Transverse colon (tissue), 4 donors: ENCODE data around the gene ITIH5. TPM values are rescaled to one million over a fixed set of nuclear protein-coding genes. Genes with fewer than 3 reads are reported as not detected.

Experiments used
- DNase-seq: peaks from one replicate; pipeline ENCODE4 v3.0.0-alpha.2; 2019
- H3K27ac ChIP-seq, 4 donors: fragments of 200-600 bp; sonication (generic); 2 replicates each; pipeline ENCODE4 v1.5.1; 2016 to 2018; ENCODE audit warnings: inconsistent platforms in 4 of 4
- H3K27me3 ChIP-seq: fragments of 200-600 bp; sonication (generic); 2 replicates; pipeline ENCODE4 v1.5.1; 2017; ENCODE audit warnings: inconsistent platforms
- H3K36me3 ChIP-seq, 4 donors: fragments of 200-600 bp; sonication (generic); 2 replicates each; pipeline ENCODE4 v1.5.1; 2017 to 2019; ENCODE audit warnings: inconsistent platforms in 4 of 4
- H3K4me1 ChIP-seq, 4 donors: fragments of 200-600 bp; sonication (generic); 2 replicates each; pipeline ENCODE4 v1.5.1; 2017 to 2020; ENCODE audit warnings: inconsistent platforms in 4 of 4
- H3K4me3 ChIP-seq, 4 donors: fragments of 200-600 bp; sonication (generic); 1 replicate in 1 of 4; 2 replicates in 3 of 4; pipeline versions ENCODE4 v1.5.1 to v1.6.1; 2017 to 2019; ENCODE audit warnings: inconsistent platforms in 4 of 4
- H3K9me3 ChIP-seq, 2 donors: fragments of 200-600 bp; sonication (generic); 2 replicates each; pipeline ENCODE4 v1.5.1; 2017 to 2019; ENCODE audit warnings: inconsistent platforms in 2 of 2
- CTCF ChIP-seq, 5 experiments: fragments of 200-600 bp in 3 of 5; fragments of 450-650 bp in 2 of 5; sonication (generic) in 3 of 5; IDR thresholded peaks; 1 replicate in 2 of 5; 2 replicates in 3 of 5; pipeline ENCODE4 v1.5.1; 2016 to 2017; ENCODE audit warnings: antibody characterized with exemption in 5 of 5, inconsistent platforms in 3 of 5, mild to moderate bottlenecking in 2 of 5, moderate library complexity in 1 of 5
- EP300 ChIP-seq: sonication (generic); formaldehyde crosslinking; IDR thresholded peaks from one replicate; pipeline ENCODE4 v1.6.1; 2017; ENCODE audit warnings: antibody characterized with exemption, low read depth
- POLR2A ChIP-seq: fragments of 450-650 bp; IDR thresholded peaks from one replicate; pipeline ENCODE4 v1.6.1; 2016; ENCODE audit warnings: antibody characterized with exemption, mild to moderate bottlenecking, moderate library complexity
- POLR2AphosphoS5 ChIP-seq, 3 donors: sonication (generic); formaldehyde crosslinking; IDR thresholded peaks; one replicate each; pipeline ENCODE4 v1.6.1; 2016; ENCODE audit warnings: antibody characterized with exemption in 3 of 3
- WGBS, 2 donors: methylation state at CpG; one replicate each; pipeline ENCODE4 v1.1.5; 2018; ENCODE audit warnings: low coverage in 1 of 2; 5-methylcytosine and 5-hydroxymethylcytosine counted together
- in situ Hi-C, 4 donors: fragments of 200-750 bp; cut with MboI; loops; one replicate each; pipeline versions ENCODE4 v1.15.0 to v1.15.1; 2017; ENCODE audit warnings: low sequenced_read_pairs in 3 of 4, low pct_ligation_motif_present in 1 of 4, low pct_unique_long_range_greater_than_20kb in 1 of 4
- intact Hi-C: fragments of 100-400 bp; cut with DNase I; formaldehyde crosslinking; loops from one replicate; pipeline ENCODE4 v1.15.1; 2023; ENCODE audit warnings: low total_unique reads
- total RNA-seq, 4 donors: library from RNA; depleted of rRNA; stranded (reverse); fragments of >200 nt; gene quantifications; one replicate each; pipeline ENCODE4 v1.1.0, GENCODE V29; 2016

ITIH5 gene
- total RNA-seq, 4 donors from 2014 or later, result 13.2 to 169 (median 17.0) TPM

GRCh38 chr10:7609556-7609955, 57.2 kb downstream of the ITIH5 start:
- intact Hi-C loops (no loop called here), in situ Hi-C loops (no loop called here)
- H3K9me3 ChIP-seq, result no peaks in the 10 kb centered on the region
- 53 to 56% methylated on average over 3 to 5 of the region's 5 CpGs for WGBS, 2 donors
- no peaks in the 10 kb centered on the region for H3K27me3 ChIP-seq
- H3K4me1 ChIP-seq, result peaks cover 0 to 6% (median 4%) of the 10 kb centered on the region in 4 donors
- no peak overlapping the region for H3K4me3 ChIP-seq
- H3K27ac ChIP-seq, result peak overlapping the region in 1 of 4 donors; percentile 58
- DNase-seq, result no peak
- no peaks in the 10 kb centered on the region for H3K36me3 ChIP-seq
- TF ChIP-seq POLR2AphosphoS5 (IDR thresholded peaks at IDR 0.05) (no peak), EP300 (no peak), CTCF (IDR thresholded peaks at IDR 0.05) (no peak), POLR2A (no peak)

GRCh38 chr10:7608001-7608400, 58.8 kb downstream of the ITIH5 start:
- Histone ChIP-seq H3K9me3 (no peaks in the 10 kb centered on the region), H3K4me1 (peaks cover 0 to 6% (median 4%) of the 10 kb centered on the region in 4 donors), H3K27ac (no peak overlapping the region), H3K4me3 (no peak overlapping the region), H3K27me3 (no peaks in the 10 kb centered on the region), H3K36me3 (no peaks in the 10 kb centered on the region)
- no peak for DNase-seq
- in situ Hi-C loops, result no loop called here
- WGBS, 2 donors, result 89% methylated on average over 11 of the region's 11 CpGs; no CpG with 5 or more reads in 1 of the 2 donors
- TF ChIP-seq EP300 (no peak), POLR2A (no peak), CTCF (IDR thresholded peaks at IDR 0.05) (no peak), POLR2AphosphoS5 (IDR thresholded peaks at IDR 0.05) (no peak)
- intact Hi-C loops, result no loop called here

GRCh38 chr10:7606951-7607404, 59.8 kb downstream of the ITIH5 start:
- peak overlapping the region in 1 of 4 donors; percentile 64 for H3K27ac ChIP-seq
- H3K36me3 ChIP-seq, result no peaks in the 10 kb centered on the region
- H3K4me3 ChIP-seq, result no peak overlapping the region
- TF ChIP-seq EP300 (no peak), CTCF (IDR thresholded peaks at IDR 0.05) (no peak), POLR2AphosphoS5 (IDR thresholded peaks at IDR 0.05) (no peak), POLR2A (no peak)
- DNase-seq, result no peak
- intact Hi-C loops, result no loop called here
- no peaks in the 10 kb centered on the region for H3K9me3 ChIP-seq
- WGBS, 2 donors, result 0 to 43% methylated on average over 2 to 4 of the region's 4 CpGs
- H3K4me1 ChIP-seq, result peaks cover 0 to 6% (median 4%) of the 10 kb centered on the region in 4 donors
- in situ Hi-C loops, result no loop called here
- H3K27me3 ChIP-seq, result no peaks in the 10 kb centered on the region

GRCh38 chr10:7605565-7606295, 61.0 kb downstream of the ITIH5 start:
- TF ChIP-seq POLR2AphosphoS5 (IDR thresholded peaks at IDR 0.05) (peak in 1 of 3 donors; percentile 29), CTCF (IDR thresholded peaks at IDR 0.05) (peak in 3 of 5 experiments; percentile 8 to 28 (median 15)), POLR2A (no peak), EP300 (no peak)
- no peak for DNase-seq
- Histone ChIP-seq H3K27ac (peak overlapping the region; percentile 25 to 64 (median 32)), H3K9me3 (no peaks in the 10 kb centered on the region), H3K4me3 (no peak overlapping the region), H3K36me3 (no peaks in the 10 kb centered on the region), H3K27me3 (no peaks in the 10 kb centered on the region), H3K4me1 (peaks cover 2 to 8% (median 6%) of the 10 kb centered on the region in 4 donors)
- intact Hi-C loops, result no loop called here
- WGBS, 2 donors, result 60 to 80% methylated on average over 5 to 11 of the region's 11 CpGs
- in situ Hi-C loops, result no loop called here
